Osteocyte (in vitro differentiated cells): ENCODE measurements around the gene CCDC175. TPM values are rescaled to one million over a fixed set of nuclear protein-coding genes. Genes with fewer than 3 reads are reported as not detected.

ENCODE experiments used
- DNase-seq: peaks from one replicate; pipeline ENCODE4 v3.0.0; 2021; ENCODE audit warnings: mixed read lengths; ENCODE audit not compliant: unreplicated experiment; ENCODE audit errors: extremely low spot score
- H3K27ac Mint-ChIP-seq: one replicate; pipeline ENCODE4 v1.8.0; 2021; ENCODE audit warnings: mild to moderate bottlenecking, mixed read lengths; ENCODE audit not compliant: unreplicated experiment
- H3K27me3 Mint-ChIP-seq: one replicate; pipeline ENCODE4 v1.8.0; 2021; ENCODE audit warnings: mixed read lengths; ENCODE audit not compliant: unreplicated experiment
- H3K36me3 Mint-ChIP-seq: one replicate; pipeline ENCODE4 v1.8.0; 2021; ENCODE audit warnings: mixed read lengths; ENCODE audit not compliant: unreplicated experiment
- H3K4me1 Mint-ChIP-seq: one replicate; pipeline ENCODE4 v1.8.0; 2021; ENCODE audit warnings: mixed read lengths; ENCODE audit not compliant: unreplicated experiment
- H3K4me3 Mint-ChIP-seq: one replicate; pipeline ENCODE4 v1.8.0; 2021; ENCODE audit warnings: mild to moderate bottlenecking, moderate library complexity, mixed read lengths; ENCODE audit not compliant: unreplicated experiment
- H3K9me3 Mint-ChIP-seq: one replicate; pipeline ENCODE4 v1.8.0; 2021; ENCODE audit warnings: mixed read lengths; ENCODE audit not compliant: unreplicated experiment
- total RNA-seq: library from RNA; stranded (reverse); gene quantifications from 2 replicates; pipeline ENCODE4 v1.2.1, GENCODE V29; 2021
- TF ChIP-seq, protein P1 (sequence below): fragments of 200-600 bp; sonication (generic); IDR thresholded peaks from 2 replicates; pipeline ENCODE4 v1.5.0; 2021; ENCODE audit warnings: antibody characterized with exemption, mild to moderate bottlenecking, moderate library complexity

The CCDC175 gene
- total RNA-seq, 1 donor from 2014 or later = not detected

DNA sequence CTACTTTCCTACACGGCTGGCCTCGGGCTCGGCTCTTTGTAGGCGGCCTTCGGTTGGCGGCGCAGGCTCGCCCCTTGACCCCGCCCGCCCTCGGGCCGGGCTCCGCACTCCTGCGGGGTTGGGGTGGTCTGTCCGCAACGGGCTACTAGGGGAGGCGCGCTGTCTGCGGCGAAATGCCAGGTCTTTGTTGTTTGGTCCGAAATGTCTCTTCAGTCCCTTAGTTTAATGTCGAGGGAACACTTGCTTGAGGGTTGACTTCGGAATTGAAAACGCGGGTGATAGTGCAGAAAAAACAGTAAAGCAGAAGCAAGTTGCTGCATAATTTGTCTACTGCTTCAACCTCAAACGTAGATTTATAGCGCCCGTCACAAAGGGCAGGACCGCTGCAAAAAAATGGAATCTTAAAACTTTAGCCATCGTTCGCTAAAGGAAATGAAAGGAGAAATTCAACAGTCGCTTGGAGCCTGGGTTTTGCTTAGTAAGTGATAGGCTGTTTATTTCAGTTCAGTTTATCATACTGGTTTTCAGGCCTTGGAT, 91.9 kb downstream of the CCDC175 start:
- H3K27me3 Mint-ChIP-seq = no peaks in the 10 kb centered on the region
- H3K27ac Mint-ChIP-seq = peak overlapping the region; percentile 96
- peaks cover 58% of the 10 kb centered on the region for H3K4me1 Mint-ChIP-seq
- H3K4me3 Mint-ChIP-seq = peak overlapping the region; percentile 93
- no peak for DNase-seq
- no peaks in the 10 kb centered on the region for H3K9me3 Mint-ChIP-seq
- TF ChIP-seq, protein P1, sequence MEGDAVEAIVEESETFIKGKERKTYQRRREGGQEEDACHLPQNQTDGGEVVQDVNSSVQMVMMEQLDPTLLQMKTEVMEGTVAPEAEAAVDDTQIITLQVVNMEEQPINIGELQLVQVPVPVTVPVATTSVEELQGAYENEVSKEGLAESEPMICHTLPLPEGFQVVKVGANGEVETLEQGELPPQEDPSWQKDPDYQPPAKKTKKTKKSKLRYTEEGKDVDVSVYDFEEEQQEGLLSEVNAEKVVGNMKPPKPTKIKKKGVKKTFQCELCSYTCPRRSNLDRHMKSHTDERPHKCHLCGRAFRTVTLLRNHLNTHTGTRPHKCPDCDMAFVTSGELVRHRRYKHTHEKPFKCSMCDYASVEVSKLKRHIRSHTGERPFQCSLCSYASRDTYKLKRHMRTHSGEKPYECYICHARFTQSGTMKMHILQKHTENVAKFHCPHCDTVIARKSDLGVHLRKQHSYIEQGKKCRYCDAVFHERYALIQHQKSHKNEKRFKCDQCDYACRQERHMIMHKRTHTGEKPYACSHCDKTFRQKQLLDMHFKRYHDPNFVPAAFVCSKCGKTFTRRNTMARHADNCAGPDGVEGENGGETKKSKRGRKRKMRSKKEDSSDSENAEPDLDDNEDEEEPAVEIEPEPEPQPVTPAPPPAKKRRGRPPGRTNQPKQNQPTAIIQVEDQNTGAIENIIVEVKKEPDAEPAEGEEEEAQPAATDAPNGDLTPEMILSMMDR = no peak
- peaks cover 26% of the 10 kb centered on the region for H3K36me3 Mint-ChIP-seq

- H3K27me3 Mint-ChIP-seq = no peaks in the 10 kb centered on the region
- peak; percentile 99 for DNase-seq
- H3K4me1 Mint-ChIP-seq = peaks cover 58% of the 10 kb centered on the region
- H3K4me3 Mint-ChIP-seq = peak within 1 kb of the TSS; percentile 93
- H3K36me3 Mint-ChIP-seq = peaks cover 20% of the 10 kb centered on the region
- no peaks in the 10 kb centered on the region for H3K9me3 Mint-ChIP-seq
- TF ChIP-seq, protein P1 = peak; percentile 62
- peak within 1 kb of the TSS; percentile 96 for H3K27ac Mint-ChIP-seq
Measured at GRCh38 chr14:59483819-59484638, 92.6 kb downstream of the CCDC175 start, which contains the start of the genes JKAMP and L3HYPDH. Gene JKAMP, plus strand, starts transcription at chr14:59484517. Its CDS starts 73 bp downstream, at chr14:59484590. Gene L3HYPDH, minus strand, starts transcription at chr14:59484408. Its CDS starts 92 bp downstream, at chr14:59484316.

- TF ChIP-seq, protein P1 = no peak
- no peak for DNase-seq
- H3K4me3 Mint-ChIP-seq = peak overlapping the region; percentile 93
- peaks cover 58% of the 10 kb centered on the region for H3K4me1 Mint-ChIP-seq
- peaks cover 21% of the 10 kb centered on the region for H3K36me3 Mint-ChIP-seq
- peak overlapping the region; percentile 96 for H3K27ac Mint-ChIP-seq
- H3K27me3 Mint-ChIP-seq = no peaks in the 10 kb centered on the region
- H3K9me3 Mint-ChIP-seq = no peaks in the 10 kb centered on the region
Measured at GRCh38 chr14:59483363-59483762, 93.2 kb downstream of the CCDC175 start.

DNA sequence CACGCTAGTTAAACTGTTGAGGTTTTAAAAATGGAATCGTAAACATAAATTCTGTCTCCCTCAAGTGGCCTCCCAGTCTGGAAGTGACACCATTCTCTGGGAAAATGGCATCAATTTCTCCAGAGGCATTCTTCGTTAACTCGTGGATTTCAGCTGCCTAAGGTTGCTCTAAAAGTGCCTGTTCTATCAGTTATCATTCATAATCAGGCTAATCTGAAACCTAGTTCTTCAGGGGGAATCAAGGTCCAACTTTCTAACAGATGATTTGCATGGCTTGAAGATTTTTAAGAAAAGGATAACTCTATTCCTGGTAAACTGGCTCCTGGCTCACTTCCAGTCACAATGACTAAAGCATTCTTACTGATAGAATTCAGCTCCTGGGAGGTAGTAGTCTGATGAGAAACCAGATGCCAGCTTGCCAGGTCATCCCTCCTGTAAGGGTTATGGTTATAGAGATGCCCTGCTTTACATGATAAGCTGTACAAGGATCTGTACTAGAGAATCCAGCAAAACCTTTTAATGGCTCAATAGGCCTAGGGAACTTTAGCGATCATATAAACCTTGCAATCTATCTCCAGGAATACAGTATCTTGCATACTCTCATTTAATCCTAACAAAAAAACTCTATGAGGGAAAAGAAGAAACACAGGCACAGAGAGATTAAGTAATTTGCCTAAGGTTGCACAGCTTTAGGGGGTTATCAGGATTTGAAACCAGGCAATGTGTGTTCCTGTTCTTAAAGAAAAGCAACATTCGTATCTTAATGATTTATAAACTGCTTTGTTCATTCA, 93.9 kb downstream of the CCDC175 start:
- peaks cover 17% of the 10 kb centered on the region for H3K36me3 Mint-ChIP-seq
- TF ChIP-seq, protein P1 = no peak
- DNase-seq = no peak
- H3K27me3 Mint-ChIP-seq = no peaks in the 10 kb centered on the region
- H3K4me1 Mint-ChIP-seq = peaks cover 57% of the 10 kb centered on the region
- no peaks in the 10 kb centered on the region for H3K9me3 Mint-ChIP-seq
- peak overlapping the region; percentile 96 for H3K27ac Mint-ChIP-seq
- peak overlapping the region; percentile 93 for H3K4me3 Mint-ChIP-seq
